HG03378 (cell line): ENCODE measurements around the gene TOMM20.

ENCODE experiments used
- ATAC-seq: cut with Tn5 transposase; IDR thresholded peaks from one replicate; pipeline ENCODE4 v1.9.1; 2021; ENCODE audit warnings: mild to moderate bottlenecking, moderate library complexity; ENCODE audit not compliant: unreplicated experiment

Gene TOMM20

DNA sequence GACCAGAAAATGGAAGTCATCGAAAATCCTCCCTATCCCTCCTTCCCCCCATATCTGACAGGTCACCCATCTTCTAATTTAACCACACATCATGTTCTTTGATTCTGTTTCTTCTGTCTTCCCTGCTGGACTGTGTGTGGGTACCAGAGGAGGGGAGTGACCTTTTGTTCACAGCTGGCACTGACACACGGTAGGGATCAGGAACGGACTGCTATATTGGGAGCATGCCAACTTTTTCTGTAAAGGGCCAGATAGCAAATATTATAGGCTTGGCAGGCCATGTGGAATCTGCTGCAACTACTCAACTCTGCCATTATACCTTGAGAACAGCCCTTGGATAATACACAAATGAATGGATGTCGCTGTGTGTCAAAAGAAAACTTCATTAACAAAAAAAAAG lies 7.5 kb upstream of the TOMM20 start:
- no peak for ATAC-seq

DNA sequence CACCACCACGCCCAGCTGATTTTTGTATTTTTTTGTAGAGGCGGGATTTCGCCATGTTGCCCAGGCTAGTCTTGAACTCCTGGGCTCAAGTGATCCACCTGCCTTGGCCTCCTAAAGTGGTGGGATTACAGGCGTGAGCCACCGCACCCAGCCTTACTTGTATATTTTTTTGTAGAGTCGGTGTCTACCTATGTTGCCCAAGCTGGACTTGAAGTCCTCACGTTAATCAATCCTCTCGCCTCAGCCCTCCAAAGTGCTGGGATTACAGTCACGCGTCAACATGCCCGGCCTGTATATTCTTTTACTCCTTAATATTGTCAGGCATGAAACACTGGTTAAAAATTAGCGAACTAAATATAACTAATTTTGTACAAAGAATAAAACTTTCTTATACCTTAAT lies 5.5 kb upstream of the TOMM20 start:
- no peak for ATAC-seq

DNA sequence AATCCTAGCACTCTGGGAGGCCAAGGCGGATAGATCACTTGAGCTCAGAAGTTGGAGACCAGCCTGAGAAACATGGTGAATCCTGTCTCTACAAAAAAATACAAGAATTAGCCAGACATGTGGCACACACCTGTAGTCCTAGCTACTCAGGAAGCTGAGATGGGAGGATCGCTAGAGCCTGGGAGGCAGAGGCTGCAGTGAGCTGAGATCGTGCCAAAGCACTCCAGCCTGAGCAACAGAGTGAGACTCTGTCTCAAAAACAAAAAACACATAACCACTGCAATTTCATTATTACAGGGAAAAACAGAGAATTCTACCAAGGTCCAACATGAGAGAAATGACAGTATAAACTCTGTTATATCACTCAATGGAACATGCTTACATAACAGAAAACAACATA lies 4.4 kb upstream of the TOMM20 start:
- ATAC-seq = no peak

DNA sequence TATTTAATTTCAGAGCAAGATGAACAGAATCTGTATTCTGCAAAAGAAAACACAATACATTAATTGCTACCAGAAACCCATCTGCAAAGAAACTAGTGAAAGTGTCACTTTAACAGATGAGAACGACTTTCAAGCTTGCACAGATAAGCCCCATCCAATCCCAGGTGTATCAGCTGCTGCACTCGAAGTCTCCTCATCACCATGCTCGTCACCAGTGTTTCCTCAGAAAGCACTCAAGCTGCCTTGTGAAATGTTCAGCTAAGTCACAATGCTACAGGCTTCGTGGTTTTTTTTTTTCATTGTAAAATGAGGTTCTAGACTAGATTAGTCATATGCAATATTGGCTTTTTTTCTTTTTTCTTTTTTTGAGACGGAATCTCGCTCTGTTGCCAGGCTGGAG lies 3.3 kb upstream of the TOMM20 start:
- ATAC-seq = no peak

DNA sequence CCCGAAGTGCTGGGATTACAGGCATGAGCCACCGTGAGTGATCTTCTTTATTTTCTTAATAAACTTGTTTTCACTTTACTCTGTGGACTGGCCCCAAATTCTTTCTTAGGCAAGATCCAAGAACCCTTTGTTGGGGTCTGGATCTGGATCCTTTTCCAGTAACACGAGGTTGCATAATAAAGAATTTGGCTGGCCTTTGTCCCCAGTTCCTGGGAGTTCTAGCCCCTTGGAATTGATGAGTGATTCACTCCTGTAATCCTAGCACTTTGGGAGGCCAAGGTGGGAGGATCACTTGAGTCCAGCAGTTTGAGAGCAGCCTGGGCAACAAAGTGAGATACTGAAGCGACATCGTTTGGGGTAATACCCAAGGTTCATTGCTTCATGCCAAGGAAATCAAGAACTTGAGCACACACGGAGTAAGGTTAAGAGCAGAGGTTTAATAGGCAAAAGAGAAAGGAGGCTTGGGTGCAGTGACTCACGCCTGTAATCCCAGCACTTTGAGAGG lies 2.2 kb upstream of the TOMM20 start:
- no peak for ATAC-seq

DNA sequence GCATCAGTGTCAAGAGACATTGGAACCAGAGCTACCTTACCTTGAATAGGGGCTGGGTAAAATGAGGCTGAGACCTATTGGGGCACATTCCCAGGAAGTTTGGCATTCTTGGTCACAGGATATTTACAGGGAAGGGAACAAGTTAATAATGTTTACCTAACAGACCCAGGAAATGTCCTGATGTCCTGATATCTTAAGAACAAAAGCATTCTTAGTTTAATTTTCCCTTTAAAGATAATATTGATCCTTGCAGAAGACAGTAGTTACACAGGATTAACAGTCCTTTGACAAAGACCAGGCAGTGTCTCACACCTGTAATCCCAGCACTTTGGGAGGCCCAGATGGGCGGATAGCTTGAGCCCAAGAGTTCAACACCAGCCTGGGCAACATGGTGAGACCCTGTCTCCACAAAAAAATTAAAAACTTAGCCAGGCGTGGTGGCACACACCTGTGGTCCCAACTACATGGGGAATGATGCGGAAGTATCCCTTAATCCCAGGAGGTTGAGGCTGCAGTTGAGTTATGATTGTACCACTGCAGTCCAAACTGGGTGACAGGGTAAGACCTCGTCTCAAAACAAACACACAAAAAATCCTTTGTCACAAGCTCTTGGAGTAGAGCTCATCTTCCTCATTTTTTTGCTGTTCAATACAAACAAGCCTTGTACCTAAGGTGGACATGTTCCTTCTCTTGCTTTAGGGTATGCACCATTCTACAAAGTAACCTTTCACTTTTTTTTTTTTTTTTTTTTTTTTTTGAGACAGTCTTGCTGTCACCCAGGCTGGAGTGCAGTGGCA lies 1.3 kb upstream of the TOMM20 start:
- no peak for ATAC-seq

DNA sequence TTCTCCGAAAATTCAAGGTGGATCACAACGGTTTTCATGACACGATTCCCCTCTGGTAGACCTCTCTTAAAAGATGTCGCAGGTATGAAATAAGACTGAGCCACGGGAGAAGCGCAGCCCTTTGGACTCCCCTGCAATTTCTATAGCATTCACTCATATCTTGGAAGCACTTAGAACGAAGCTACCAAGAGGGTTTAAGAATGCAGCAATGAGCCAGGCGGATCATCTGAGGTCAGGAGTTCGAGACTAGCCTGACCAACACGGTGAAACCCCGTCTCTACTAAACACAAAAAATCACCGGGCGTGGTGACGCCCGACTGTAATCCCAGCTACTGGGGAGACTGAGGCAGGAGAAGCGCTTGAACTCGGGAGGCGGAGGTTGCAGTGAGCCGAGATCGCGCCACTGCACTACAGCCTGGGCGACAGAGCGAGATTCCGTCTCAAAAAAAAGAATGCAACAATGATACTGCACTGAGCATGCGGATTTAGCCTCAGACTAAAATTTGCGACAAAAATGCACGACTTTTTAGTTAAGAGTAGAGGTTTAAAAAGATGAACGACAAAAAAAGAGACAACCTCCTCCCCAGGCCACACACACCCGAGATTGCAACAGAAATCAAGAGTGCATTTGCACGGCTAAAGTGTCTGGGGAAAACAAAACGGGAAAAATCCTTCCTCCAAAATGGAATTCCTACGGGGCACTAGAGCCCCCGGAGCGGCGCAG lies 743 bp downstream of the TOMM20 start:
- ATAC-seq = no peak

DNA sequence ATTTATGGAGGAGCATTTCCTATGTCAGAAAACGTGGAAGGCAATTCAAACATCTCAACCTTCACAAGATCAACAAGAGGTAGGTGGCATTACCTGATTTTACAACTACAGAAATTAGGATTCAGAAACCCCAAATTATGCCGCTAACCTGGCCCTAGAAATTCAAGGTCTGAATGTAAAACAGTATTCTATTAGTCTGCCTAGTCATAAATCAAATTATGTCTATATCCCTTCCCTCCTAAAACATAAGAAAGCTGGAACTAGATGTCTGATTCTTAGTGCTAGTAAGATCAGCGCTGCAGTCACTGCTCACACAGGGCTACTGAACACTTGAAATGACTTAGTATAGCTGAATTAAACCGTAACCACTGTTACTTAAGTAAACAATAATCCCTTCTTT lies 1.4 kb downstream of the TOMM20 start:
- no peak for ATAC-seq

DNA sequence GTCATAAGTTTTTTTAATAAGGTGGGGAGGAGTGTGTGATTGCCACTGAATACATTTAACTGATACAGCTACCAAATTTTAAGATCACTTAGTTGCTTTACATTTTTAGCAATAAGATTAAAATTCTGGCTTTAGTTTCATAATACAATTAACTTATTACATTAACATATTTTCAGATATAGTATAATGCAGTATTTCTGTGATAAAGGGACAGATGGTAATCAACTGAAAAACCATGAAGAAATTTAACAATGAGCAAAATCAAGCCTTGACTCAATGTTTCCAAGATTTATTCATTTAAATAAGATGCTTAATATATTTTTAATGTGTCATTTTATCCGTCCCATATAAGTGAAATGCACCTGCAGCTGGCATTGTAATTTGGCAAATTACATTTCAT lies 4.0 kb downstream of the TOMM20 start:
- no peak for ATAC-seq

DNA sequence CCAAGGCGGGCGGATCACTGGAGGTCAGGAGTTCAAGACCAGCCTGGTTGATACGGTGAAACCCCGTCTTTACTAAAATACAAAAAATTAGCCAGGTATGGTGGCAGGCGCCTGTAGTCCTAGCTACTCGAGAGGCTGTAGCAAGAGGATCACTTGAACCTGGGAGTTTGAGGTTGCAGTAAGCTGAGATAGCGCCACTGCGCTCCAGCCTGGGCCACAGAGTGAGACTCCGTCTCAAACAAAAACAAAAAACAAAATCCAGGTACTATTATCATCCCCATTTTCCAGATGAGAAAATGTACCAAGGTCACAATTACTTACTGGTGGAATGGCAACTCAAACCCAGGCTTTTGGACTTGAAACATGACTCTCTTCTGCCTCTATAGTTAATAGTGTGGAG lies 4.5 kb downstream of the TOMM20 start:
- no peak for ATAC-seq

DNA sequence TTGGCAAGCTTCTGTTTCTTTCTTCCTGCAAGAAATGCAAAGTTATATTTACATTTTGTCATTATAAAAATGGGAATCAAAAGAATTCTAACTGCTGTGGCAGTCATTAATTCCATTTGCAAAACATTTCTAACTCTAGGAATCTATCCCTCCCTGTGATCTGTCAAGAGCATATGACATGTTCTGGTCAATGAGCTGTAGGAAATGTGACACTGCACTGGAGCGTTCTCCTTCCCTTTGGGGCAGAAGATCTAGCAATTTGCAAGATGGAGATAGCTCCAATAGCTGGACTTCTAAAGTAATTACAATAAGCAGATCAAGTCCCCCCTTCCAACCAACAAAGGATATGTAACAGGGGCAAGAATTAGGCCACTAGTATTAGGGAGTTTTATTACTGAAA lies 6.3 kb downstream of the TOMM20 start:
- ATAC-seq = no peak

DNA sequence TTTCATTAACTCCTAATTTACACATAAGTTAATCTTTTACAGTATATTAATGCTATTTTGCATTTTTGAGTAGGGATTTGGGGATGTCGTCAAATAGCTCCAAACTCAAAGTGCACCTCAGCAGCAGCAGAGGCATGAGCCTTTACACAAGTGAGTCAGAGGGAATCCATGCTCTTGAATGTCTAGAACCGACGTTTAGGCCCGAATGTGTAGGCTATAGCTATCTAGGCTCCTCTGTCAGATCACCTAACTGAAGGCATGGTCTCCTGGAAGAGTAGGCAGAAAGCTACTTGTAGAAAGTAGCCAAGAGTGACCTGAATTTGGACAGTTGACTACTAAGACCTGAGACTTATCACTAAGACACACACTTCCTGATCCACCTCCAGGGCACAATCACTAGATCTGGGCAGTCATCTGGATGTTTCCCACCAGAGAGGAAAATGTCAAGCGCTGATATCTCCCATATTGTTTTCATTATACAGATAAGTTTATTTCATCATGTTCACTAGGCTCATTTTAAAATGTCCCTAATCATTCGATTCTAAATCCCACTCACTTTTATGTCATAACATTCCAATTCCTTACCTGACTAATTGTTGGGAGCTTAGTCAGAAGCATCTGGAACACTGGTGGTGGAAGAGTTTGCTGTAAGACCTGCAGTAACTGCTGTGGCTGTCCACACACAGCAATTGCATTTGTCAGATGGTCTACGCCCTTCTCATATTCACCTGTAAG lies 15.3 kb downstream of the TOMM20 start:
- ATAC-seq = no peak

DNA sequence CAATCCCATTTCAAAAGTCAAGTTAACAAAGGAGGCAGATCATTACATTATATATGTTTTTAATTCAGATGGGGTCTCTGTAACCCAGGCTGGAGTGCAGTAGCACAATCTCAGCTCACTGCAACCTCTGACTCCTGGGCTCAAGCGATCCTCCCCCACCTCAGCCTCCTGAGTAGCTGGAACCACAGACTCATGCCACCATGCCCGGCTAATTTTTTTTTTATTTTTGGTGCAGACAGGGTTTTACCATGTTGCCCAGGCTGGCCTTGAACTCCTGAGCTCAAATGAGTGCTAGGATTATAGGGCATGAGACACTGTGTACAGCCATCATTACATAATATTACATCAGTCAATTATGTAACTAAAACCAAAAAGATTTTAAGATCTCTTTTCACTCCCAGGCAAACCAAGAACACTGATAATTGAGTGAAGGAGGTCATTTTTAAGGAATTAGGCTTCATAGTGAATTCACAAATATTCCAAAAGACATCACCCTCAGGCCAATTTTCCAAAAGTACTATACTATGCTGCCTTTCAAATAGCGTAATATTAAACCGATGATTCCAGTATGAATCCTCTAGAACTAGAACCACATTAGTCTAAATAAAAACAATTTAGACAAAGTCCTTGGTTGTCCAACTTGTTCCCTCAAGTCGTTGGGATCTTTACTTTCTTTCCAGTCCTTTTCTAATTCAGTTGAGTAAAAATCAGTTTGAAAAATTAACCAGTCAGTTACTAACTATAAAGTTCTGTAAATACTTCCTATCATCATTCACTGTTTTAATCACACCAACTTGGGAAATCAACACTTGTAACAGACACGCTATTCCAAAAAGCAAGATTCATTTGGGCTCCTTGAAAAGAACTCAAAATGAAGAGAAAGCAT lies 16.1 kb downstream of the TOMM20 start:
- ATAC-seq = no peak

DNA sequence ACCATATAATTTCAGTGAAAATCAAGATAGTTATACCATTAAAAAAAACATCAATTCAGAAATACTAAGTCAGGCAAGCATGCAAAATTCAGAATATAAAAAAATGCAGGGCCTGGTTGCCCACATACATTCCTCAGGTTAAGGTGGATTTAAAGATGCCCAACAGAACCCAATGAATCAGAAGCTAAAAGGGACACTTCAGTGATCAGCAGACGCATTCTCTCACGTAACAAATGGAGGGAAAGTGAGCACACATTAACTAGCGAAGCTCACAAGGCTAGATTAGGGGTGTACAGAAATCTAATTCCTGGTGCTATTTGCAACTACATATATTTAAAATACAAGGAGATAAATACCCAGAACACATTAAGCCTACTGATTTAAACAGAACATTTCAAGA lies 17.5 kb downstream of the TOMM20 start:
- no peak for ATAC-seq

DNA sequence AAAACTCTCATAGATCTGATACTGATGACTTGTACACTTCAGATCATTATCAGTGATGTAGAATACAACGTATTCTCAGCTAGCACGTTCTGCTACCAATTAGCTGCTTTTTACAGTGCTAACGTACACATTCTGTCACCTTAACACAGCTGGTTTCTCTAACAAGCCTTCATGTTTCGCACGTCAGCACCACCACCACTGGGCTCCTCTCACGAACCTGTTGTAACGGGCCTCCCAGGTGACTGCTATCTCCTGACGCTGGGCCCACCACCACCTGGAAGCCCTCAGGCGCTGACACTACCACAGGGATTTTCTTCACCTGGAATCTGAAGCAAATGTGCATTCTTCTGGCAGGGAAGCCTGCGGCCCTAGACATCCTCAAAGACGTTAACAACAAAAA lies 19.8 kb downstream of the TOMM20 start:
- ATAC-seq = no peak

DNA sequence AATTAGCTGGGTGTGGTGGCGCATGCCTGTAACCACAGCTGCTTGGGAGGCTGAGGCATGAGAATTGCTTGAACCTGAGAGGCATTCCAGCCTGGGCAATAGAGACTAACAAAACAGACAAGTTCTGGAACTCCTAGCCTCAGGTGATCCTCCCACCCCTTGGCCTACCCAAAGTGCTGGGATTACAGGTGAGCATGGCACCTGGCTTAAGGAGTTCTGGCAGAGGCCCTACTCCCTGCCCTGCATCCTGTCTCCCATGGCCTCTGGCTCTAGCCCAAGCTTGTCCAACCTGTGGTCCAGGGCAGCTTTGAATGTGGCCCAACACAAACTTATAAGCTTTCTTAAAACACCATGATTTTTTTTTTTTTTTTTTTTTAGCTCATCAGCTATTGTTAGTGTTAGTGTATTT lies 20.4 kb downstream of the TOMM20 start:
- ATAC-seq = no peak

DNA sequence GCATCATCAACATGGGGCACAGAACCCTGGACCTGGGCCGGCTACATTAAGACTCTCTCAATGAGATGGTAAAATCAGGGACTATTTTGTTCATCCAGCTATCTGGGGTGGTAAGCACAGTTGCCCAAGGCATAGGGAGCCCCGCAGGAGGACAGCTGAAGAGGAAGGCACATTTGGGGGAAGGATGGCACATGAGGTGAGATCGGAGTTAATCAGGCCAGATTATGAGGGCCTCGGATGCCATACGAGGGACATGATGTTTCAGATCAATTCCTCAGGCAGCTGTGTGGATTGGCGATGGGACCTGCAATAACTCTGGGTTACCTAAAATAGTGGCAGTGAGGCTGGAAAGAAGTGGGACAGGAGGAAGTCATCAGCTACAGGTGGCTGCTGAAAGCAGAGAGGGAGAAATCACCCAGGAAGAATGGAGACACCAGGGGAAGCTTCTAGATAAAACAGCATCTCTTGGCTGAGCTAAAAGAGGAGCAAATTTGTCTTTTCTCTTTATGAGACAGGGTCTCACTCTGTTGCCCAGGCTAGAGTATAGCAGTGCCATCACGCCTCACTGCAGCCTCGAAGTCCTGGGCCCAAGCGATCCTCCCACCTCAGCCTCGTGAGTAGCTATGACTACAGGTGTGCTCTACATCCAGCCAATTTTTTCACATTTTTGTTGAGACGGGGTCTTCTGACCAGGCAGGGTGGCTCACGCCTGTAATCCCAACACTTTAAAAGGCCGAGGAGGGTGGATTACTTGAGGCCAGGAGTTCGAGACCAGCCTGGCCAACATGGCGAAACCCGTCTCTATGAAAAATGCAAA lies 21.1 kb downstream of the TOMM20 start:
- no peak for ATAC-seq

DNA sequence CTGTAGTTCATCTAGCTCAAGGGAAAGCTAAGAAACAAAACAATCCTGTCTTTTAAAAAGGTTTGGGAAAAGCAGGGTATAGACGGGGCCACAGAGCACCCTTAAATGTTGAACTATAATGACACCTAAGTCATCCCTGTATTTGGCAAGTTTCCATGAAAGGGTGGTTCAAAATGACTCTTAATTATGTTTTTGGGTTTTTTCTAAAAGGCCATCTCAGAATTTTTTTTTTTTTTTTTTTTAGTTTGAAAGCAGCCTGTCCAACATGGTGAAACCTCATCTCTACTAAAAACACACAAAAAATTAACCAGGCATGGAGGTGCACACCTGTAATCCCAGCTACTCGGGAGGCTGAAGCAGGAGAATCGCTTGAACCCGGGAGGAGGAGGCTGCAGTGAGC lies 22.2 kb downstream of the TOMM20 start:
- no peak for ATAC-seq

DNA sequence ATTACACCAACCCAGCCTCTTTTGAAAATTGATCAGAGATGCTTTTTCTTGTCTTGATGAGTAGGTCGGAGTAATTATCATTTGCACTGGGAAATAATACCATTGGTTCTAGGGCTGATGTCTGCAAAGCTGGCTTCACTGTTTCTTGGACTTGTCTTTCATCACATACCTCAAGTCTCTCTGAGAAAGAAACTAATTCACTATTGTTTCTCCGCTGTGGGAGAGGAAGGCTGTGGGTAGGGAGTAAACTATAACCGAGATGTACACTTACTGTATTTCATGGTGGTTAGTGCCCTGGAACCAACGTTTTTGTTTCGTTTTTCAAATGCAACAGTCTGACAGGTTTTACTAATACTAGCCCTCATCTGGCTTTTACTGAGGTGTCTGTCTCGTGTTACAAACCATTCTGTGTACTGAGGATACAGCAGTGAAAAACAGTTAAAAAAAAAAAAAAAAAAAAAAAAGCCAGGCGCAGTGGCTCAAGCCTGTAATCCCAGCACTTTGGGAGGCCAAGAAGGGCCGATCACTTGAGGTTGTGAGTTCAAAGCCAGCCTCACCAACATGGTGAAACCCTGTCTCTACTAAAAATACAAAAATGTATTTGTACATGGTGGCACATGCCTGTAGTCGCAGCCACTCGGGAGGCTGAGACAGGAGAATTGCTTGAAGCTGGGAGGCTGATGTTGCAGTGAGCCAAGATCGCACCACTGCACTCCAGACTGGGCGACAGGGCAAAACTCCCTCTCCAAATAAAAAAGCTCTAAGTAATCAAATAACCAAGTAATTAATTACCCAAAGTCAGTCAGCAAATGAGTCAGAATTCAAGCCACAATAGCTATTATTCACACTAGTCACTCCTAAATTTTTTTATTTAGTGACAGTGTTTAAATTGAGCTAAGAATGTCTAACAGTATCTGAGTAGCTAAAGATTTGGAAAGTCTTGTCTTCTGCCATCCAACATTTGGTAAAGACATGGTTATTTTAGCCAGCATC lies 23.3 kb downstream of the TOMM20 start:
- ATAC-seq = peak; percentile 76
